ENCODE results near the gene PVALB. TPM values are rescaled to one million over a fixed set of nuclear protein-coding genes. Genes with fewer than 3 reads are reported as not detected.

PVALB gene
- total RNA-seq, 2 experiments from 2014 or later, result not detected

DNA sequence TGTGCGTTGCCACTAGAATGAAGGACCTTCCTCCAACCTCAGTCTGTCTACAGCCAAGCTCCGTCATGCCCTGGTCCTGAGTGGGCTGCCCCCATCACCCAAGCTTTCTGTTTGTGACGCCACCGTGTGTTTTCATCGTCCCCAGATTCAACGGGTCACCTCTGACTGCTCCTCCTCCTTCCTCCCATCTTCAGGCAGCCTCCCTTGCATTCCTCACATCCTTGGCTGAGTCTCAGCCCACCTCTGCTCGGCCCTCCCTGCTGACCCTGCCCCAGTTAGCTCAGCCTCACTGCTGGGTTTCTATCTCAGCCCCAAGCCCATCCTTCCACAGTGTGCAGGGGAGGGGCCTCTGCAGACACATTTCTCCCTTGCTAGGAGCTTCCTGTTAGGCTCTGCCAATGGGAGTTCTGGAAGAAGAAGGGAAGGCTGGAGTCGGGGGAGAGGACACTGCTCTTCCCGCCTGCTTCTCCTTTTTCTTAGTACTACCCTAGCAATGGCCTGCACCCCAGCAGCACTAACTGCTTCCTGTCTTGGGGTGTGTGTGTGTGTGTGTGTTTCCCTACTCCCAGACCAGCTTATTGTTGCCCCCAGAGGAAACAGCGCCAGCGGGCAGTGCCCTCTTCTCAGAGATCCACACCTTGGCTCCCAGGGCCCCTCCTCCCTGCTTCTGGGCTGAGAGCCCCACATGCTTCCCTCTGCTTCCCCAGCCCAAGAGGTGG, 46.2 kb downstream of the PVALB start:
- DNase-seq (no peak), ATAC-seq (no peak)
- no peaks in the 10 kb centered on the region for H3K27me3 Mint-ChIP-seq
- intact Hi-C loops (cut with DNase I, micrococcal nuclease), result no loop called here
- peaks cover 10% of the 10 kb centered on the region for H3K4me1 Mint-ChIP-seq
- no peak overlapping the region for H3K4me3 Mint-ChIP-seq
- no peaks in the 10 kb centered on the region for H3K9me3 Mint-ChIP-seq (ENCODE audit: low read depth)
- no peaks in the 10 kb centered on the region for H3K36me3 Mint-ChIP-seq (ENCODE audit: low read depth)
- ChIA-PET POLR2A (no interaction called here), CTCF (interaction anchor here (0.9 kb wide), 1 partner anchor 16 kb away, joined by 3 read pairs; no protein-coding TSS in a partner anchor)
- no peak overlapping the region for H3K27ac Mint-ChIP-seq

GRCh38 chr22:36769541-36770512, 47.0 kb downstream of the PVALB start:
- intact Hi-C loops (cut with DNase I, micrococcal nuclease), result no loop called here
- DNase-seq (no peak), ATAC-seq (no peak)
- ChIA-PET POLR2A (no interaction called here), CTCF (interaction anchor here (0.9 kb wide), 1 partner anchor 17 kb away, joined by 3 read pairs; no protein-coding TSS in a partner anchor)
- no peaks in the 10 kb centered on the region for H3K27me3 Mint-ChIP-seq
- peaks cover 4% of the 10 kb centered on the region for H3K4me1 Mint-ChIP-seq
- no peak overlapping the region for H3K27ac Mint-ChIP-seq
- H3K4me3 Mint-ChIP-seq, result no peak overlapping the region
- no peaks in the 10 kb centered on the region for H3K9me3 Mint-ChIP-seq (ENCODE audit: low read depth)
- no peaks in the 10 kb centered on the region for H3K36me3 Mint-ChIP-seq (ENCODE audit: low read depth)

GRCh38 chr22:36768616-36769015, 48.2 kb downstream of the PVALB start:
- H3K4me3 Mint-ChIP-seq, result no peak overlapping the region
- H3K9me3 Mint-ChIP-seq (ENCODE audit: low read depth), result no peaks in the 10 kb centered on the region
- ATAC-seq (no peak), DNase-seq (no peak)
- H3K27me3 Mint-ChIP-seq, result no peaks in the 10 kb centered on the region
- no peaks in the 10 kb centered on the region for H3K4me1 Mint-ChIP-seq
- H3K36me3 Mint-ChIP-seq (ENCODE audit: low read depth), result no peaks in the 10 kb centered on the region
- CTCF ChIA-PET, result interaction anchor here (1.6 kb wide), 1 partner anchor 10 kb away, joined by 5 read pairs; no protein-coding TSS in a partner anchor
- no peak overlapping the region for H3K27ac Mint-ChIP-seq
- intact Hi-C loops (cut with DNase I, micrococcal nuclease), result no loop called here
- POLR2A ChIA-PET, result no interaction called here

DNA sequence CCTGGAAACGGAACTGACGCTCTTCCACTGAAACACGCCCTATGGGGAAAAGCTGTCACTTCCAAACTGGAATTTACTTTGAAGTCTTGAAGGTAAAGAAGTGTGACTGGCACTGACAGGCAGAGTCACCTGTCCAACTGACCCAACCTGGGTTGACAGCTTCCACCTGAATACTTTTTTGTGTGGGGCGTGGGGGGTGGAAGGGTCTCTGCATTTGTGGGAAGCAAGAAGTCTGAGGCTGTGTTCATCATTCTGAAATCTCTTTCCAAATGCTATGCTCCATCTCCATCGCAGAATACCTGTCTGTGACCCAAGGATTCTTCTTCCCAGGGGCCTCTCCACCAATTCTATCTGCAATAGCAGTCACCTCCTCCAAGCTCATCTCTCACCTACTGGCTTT, 48.7 kb downstream of the PVALB start:
- Mint-ChIP-seq H3K36me3 (ENCODE audit: low read depth) (no peaks in the 10 kb centered on the region), H3K4me1 (no peaks in the 10 kb centered on the region), H3K27me3 (no peaks in the 10 kb centered on the region), H3K4me3 (no peak overlapping the region), H3K9me3 (ENCODE audit: low read depth) (no peaks in the 10 kb centered on the region), H3K27ac (no peak overlapping the region)
- DNase-seq, result no peak
- ATAC-seq, result no peak
- ChIA-PET CTCF (interaction anchor here (1.6 kb wide), 1 partner anchor 10 kb away, joined by 5 read pairs; no protein-coding TSS in a partner anchor), POLR2A (no interaction called here)
- intact Hi-C loops (cut with DNase I, micrococcal nuclease), result no loop called here

DNA sequence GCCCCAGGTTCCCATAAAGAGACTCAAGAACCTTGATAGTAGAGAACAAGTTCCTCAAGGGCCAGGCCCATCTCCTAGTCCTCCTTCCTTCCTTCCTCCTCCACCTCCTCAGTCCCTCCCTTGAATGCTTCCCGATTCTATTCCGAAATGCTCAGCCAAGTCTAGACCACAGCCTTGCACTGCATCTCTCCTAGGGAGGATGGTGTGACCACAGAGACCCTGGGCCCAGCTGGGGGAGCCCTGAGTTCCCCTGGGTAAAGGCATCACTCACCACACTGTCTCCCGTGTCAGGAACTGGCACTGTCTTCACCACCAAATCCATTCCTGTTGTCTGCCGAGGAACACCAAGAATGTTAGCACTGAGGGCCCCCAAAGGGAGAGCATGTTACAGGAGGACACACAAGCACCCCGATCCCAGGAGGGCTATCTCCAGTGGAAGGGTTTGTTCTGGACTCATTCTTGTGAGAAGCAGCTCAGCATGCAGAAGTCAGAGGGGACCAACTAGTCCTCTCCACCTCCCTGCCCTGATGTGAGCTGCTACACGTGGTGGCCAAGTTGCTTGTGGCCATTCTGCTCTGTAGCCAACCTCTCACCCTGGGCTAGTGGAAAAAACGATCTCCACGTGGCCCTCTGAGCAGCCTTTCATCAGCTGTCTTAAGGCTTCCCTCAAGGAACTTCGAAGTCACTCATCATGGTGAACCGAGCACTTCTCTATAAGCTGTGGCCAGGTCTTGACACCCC, 49.6 kb downstream of the PVALB start:
- peaks cover 1% of the 10 kb centered on the region for H3K36me3 Mint-ChIP-seq (ENCODE audit: low read depth)
- H3K27me3 Mint-ChIP-seq, result no peaks in the 10 kb centered on the region
- H3K9me3 Mint-ChIP-seq (ENCODE audit: low read depth), result no peaks in the 10 kb centered on the region
- POLR2A ChIA-PET, result no interaction called here
- H3K27ac Mint-ChIP-seq, result no peak overlapping the region
- intact Hi-C loops (cut with DNase I, micrococcal nuclease), result no loop called here
- DNase-seq, result no peak
- no peak for ATAC-seq
- CTCF ChIA-PET, result interaction anchor here (1.6 kb wide), 1 partner anchor 9 kb away, joined by 5 read pairs; no protein-coding TSS in a partner anchor
- no peak overlapping the region for H3K4me3 Mint-ChIP-seq
- no peaks in the 10 kb centered on the region for H3K4me1 Mint-ChIP-seq

DNA sequence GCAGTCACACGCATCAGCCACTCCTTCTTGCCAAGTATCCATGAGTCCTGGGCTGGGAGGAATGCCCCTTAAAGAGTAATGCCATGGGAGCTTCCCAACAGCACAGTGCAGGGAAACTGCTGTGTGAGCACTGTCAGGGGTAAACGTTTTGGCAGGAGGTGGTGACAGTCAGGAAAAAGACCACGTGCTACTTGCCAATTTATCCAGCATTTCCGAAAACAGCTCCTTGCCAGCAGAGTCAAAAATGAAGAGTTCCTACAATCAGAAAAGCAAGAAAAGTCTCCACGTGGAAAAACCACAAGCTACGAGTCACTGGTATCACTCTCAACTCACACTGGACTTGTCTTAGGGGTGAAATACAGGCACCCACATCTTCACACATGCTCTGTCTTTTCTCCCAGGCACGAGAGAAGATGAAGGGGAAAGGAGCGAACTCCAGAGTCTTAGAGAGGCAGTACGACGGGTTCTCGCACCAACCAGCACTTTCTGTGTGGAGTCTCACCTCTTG, 50.8 kb downstream of the PVALB start:
- ChIA-PET CTCF (interaction anchor here (0.7 to 1.8 kb wide), 3 partner anchors 8 to 88 kb away, joined by 3 to 5 read pairs (median 4); no protein-coding TSS in a partner anchor), POLR2A (interaction anchor here (0.6 to 1.3 kb wide), 2 partner anchors 10 to 196 kb away, joined by 4 to 5 read pairs; partner anchors contain the start of gene IFT27)
- DNase-seq, result no peak
- no peak overlapping the region for H3K27ac Mint-ChIP-seq
- no peaks in the 10 kb centered on the region for H3K9me3 Mint-ChIP-seq (ENCODE audit: low read depth)
- intact Hi-C loops (cut with DNase I, micrococcal nuclease), result no loop called here
- H3K27me3 Mint-ChIP-seq, result no peaks in the 10 kb centered on the region
- peaks cover 1% of the 10 kb centered on the region for H3K36me3 Mint-ChIP-seq (ENCODE audit: low read depth)
- H3K4me3 Mint-ChIP-seq, result no peak overlapping the region
- ATAC-seq, result no peak
- H3K4me1 Mint-ChIP-seq, result no peaks in the 10 kb centered on the region

- Mint-ChIP-seq H3K36me3 (ENCODE audit: low read depth) (peaks cover 1% of the 10 kb centered on the region), H3K4me1 (no peaks in the 10 kb centered on the region), H3K9me3 (ENCODE audit: low read depth) (no peaks in the 10 kb centered on the region), H3K4me3 (no peak overlapping the region), H3K27me3 (no peaks in the 10 kb centered on the region), H3K27ac (no peak overlapping the region)
- POLR2A ChIA-PET, result interaction anchor here (0.6 to 1.3 kb wide), 2 partner anchors 10 to 195 kb away, joined by 4 to 5 read pairs; partner anchors contain the start of gene IFT27
- intact Hi-C loops (cut with DNase I, micrococcal nuclease), result no loop called here
- ATAC-seq, result no peak
- no peak for DNase-seq
- CTCF ChIA-PET, result interaction anchor here (0.6 to 1.8 kb wide), 7 partner anchors 8 to 919 kb away, joined by 3 to 5 read pairs (median 3); partner anchors contain the start of gene IFT27
These were observed 51.5 kb downstream of the PVALB start for GRCh38 chr22:36765131-36765942.

- H3K4me1 Mint-ChIP-seq, result no peaks in the 10 kb centered on the region
- H3K27ac Mint-ChIP-seq, result no peak overlapping the region
- H3K27me3 Mint-ChIP-seq, result no peaks in the 10 kb centered on the region
- ChIA-PET POLR2A (no interaction called here), CTCF (interaction anchor here (0.7 to 1.1 kb wide), 3 partner anchors 9 to 66 kb away, joined by 3 read pairs; partner anchors contain the start of gene IFT27)
- DNase-seq (no peak), ATAC-seq (no peak)
- no peak overlapping the region for H3K4me3 Mint-ChIP-seq
- no peaks in the 10 kb centered on the region for H3K9me3 Mint-ChIP-seq (ENCODE audit: low read depth)
- intact Hi-C loops (cut with DNase I, micrococcal nuclease), result no loop called here
- peaks cover 1% of the 10 kb centered on the region for H3K36me3 Mint-ChIP-seq (ENCODE audit: low read depth)
These were observed 52.2 kb downstream of the PVALB start for GRCh38 chr22:36764641-36765040.

DNA sequence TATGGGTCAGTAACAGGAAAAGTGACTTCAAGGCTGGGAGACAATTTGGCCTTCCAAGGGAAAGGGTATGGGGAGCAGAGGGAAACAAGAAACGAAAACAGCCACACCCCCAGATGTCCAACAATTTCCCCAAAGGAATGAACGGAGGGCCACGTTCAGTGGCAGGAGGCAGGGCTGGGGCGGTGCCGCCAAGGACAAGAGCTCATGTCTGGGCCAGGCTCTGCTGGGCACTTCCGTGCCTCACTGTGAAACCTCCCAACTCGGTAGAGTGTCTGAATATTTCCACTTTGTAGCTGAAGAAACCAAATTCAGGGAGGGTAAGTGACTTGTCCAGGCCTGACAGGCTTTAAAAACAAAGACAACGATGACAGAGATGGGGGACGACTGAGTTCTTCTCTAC, 52.8 kb downstream of the PVALB start:
- Mint-ChIP-seq H3K27ac (no peak overlapping the region), H3K36me3 (ENCODE audit: low read depth) (peaks cover 1% of the 10 kb centered on the region), H3K4me3 (no peak overlapping the region), H3K27me3 (no peaks in the 10 kb centered on the region), H3K9me3 (ENCODE audit: low read depth) (no peaks in the 10 kb centered on the region), H3K4me1 (no peaks in the 10 kb centered on the region)
- intact Hi-C loops (cut with DNase I, micrococcal nuclease), result no loop called here
- CTCF ChIA-PET, result interaction anchor here (1.1 kb wide), 2 partner anchors 9 to 12 kb away, joined by 3 read pairs; partner anchors contain the start of gene IFT27
- DNase-seq (no peak), ATAC-seq (no peak)
- POLR2A ChIA-PET, result no interaction called here

DNA sequence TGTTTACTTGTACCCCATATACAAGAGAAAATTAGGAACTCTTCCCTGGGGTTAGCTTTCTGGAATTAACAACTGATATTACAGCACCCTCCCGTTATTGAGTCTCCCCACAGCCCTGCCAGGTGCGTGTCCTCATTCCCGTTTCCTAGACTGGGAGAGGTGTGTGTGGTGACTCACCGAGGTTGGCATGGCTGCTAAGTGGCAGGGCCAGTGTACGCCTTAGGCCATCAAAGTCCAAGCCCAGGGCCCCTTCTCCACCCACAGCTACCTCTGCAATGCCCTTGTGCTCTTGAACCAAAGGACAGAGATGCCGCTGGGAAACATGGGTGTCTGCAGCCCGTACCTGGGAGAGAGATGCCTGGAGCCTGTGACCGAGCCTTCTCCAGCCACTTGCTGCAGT, 53.3 kb downstream of the PVALB start:
- DNase-seq (no peak), ATAC-seq (no peak)
- H3K4me1 Mint-ChIP-seq, result no peaks in the 10 kb centered on the region
- H3K4me3 Mint-ChIP-seq, result no peak overlapping the region
- ChIA-PET POLR2A (no interaction called here), CTCF (interaction anchor here (1.1 kb wide), 1 partner anchor 10 kb away, joined by 3 read pairs; no protein-coding TSS in a partner anchor)
- no peaks in the 10 kb centered on the region for H3K27me3 Mint-ChIP-seq
- no peak overlapping the region for H3K27ac Mint-ChIP-seq
- H3K9me3 Mint-ChIP-seq (ENCODE audit: low read depth), result no peaks in the 10 kb centered on the region
- intact Hi-C loops (cut with DNase I, micrococcal nuclease), result no loop called here
- peaks cover 1% of the 10 kb centered on the region for H3K36me3 Mint-ChIP-seq (ENCODE audit: low read depth)

Data from activated CD4-positive, alpha-beta T cell treated with anti-CD3 and anti-CD28 coated beads for 36 hours (primary cell).